ENCODE measurements around the gene CHRNA7.
A peak's percentile ranks its signal among the peaks of the same experiment; 100 is the strongest.

The CHRNA7 gene

GRCh38 chr15:32029409-32029861 is 880 bp upstream of the CHRNA7 start:
- peak; percentile 72 for DNase-seq

GRCh38 chr15:32030795-32031194 is 480 bp downstream of the CHRNA7 start:
- TF ChIP-seq, protein P1, sequence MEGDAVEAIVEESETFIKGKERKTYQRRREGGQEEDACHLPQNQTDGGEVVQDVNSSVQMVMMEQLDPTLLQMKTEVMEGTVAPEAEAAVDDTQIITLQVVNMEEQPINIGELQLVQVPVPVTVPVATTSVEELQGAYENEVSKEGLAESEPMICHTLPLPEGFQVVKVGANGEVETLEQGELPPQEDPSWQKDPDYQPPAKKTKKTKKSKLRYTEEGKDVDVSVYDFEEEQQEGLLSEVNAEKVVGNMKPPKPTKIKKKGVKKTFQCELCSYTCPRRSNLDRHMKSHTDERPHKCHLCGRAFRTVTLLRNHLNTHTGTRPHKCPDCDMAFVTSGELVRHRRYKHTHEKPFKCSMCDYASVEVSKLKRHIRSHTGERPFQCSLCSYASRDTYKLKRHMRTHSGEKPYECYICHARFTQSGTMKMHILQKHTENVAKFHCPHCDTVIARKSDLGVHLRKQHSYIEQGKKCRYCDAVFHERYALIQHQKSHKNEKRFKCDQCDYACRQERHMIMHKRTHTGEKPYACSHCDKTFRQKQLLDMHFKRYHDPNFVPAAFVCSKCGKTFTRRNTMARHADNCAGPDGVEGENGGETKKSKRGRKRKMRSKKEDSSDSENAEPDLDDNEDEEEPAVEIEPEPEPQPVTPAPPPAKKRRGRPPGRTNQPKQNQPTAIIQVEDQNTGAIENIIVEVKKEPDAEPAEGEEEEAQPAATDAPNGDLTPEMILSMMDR (IDR thresholded peaks at IDR 0.05; ENCODE audit: low read depth, low read length) = no peak
- Histone ChIP-seq H3K27me3 (ENCODE audit: insufficient read depth, low read depth, severe bottlenecking) (no peaks in the 10 kb centered on the region), H3K36me3 (no peaks in the 10 kb centered on the region), H3K27ac (peak overlapping the region; percentile 73), H3K4me3 (ENCODE audit: low read depth, low read length) (peak overlapping the region; percentile 64), H3K9me3 (ENCODE audit: severe bottlenecking) (no peaks in the 10 kb centered on the region)
- peak; percentile 33 for DNase-seq

More at GRCh38 chr15:32029409-32029861, 880 bp upstream of the CHRNA7 start:
- Histone ChIP-seq H3K27me3 (ENCODE audit: insufficient read depth, low read depth, severe bottlenecking) (no peaks in the 10 kb centered on the region), H3K4me3 (ENCODE audit: low read depth, low read length) (peak overlapping the region; percentile 77), H3K9me3 (ENCODE audit: severe bottlenecking) (no peaks in the 10 kb centered on the region), H3K36me3 (no peaks in the 10 kb centered on the region), H3K27ac (no peak overlapping the region)
- TF ChIP-seq, protein P1 (IDR thresholded peaks at IDR 0.05; ENCODE audit: low read depth, low read length) = peak; percentile 88

DNA sequence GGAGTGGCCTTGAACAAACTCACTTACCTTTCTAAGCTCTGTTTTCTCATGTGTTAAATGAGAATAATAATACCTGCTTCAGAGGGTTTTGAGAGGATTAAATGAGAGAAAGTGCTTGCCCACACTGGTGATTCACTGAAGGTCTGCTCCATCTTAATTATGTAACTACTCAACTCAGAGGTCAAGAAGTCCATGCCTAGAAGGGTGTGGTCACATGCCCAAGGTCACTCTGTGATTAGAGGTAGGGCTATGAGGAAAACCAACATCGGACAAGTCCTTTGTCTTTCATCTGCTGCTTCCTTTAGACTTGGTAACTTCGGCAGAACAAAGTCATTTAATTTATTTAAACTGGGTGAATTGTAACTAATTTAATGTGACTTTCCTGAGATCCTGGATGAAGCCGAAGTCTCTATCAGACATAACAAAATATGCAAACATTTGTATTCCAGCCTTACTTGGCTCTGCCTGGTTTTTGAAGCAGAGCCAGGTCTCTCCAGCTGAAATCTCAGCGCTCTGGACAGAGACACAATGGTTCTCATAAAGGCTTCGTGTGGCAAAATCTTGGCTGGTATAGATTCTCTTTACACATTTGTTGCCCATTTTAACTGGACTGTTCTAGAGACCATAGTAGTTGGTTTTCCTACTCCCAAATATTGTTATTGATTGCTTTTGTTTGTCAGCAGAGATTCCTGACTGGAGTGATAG is 3.0 kb downstream of the CHRNA7 start:
- no peak overlapping the region for H3K27ac ChIP-seq
- H3K36me3 ChIP-seq = no peaks in the 10 kb centered on the region
- no peak for DNase-seq
- H3K9me3 ChIP-seq (ENCODE audit: severe bottlenecking) = no peaks in the 10 kb centered on the region
- no peaks in the 10 kb centered on the region for H3K27me3 ChIP-seq (ENCODE audit: insufficient read depth, low read depth, severe bottlenecking)
- TF ChIP-seq, protein P1 (IDR thresholded peaks at IDR 0.05; ENCODE audit: low read depth, low read length) = no peak
- no peak overlapping the region for H3K4me3 ChIP-seq (ENCODE audit: low read depth, low read length)

- no peak for DNase-seq
- Histone ChIP-seq H3K27ac (no peak overlapping the region), H3K36me3 (no peaks in the 10 kb centered on the region), H3K9me3 (ENCODE audit: severe bottlenecking) (no peaks in the 10 kb centered on the region), H3K4me3 (ENCODE audit: low read depth, low read length) (no peak overlapping the region), H3K27me3 (ENCODE audit: insufficient read depth, low read depth, severe bottlenecking) (no peaks in the 10 kb centered on the region)
- TF ChIP-seq, protein P1 (IDR thresholded peaks at IDR 0.05; ENCODE audit: low read depth, low read length) = no peak
Measured at GRCh38 chr15:32034106-32034505, 3.8 kb downstream of the CHRNA7 start.

GRCh38 chr15:32035285-32035684 is 5.0 kb downstream of the CHRNA7 start:
- no peaks in the 10 kb centered on the region for H3K27me3 ChIP-seq (ENCODE audit: insufficient read depth, low read depth, severe bottlenecking)
- DNase-seq = no peak
- H3K9me3 ChIP-seq (ENCODE audit: severe bottlenecking) = no peaks in the 10 kb centered on the region
- no peak overlapping the region for H3K27ac ChIP-seq
- H3K4me3 ChIP-seq (ENCODE audit: low read depth, low read length) = no peak overlapping the region
- H3K36me3 ChIP-seq = no peaks in the 10 kb centered on the region
- TF ChIP-seq, protein P1 (IDR thresholded peaks at IDR 0.05; ENCODE audit: low read depth, low read length) = no peak

DNA sequence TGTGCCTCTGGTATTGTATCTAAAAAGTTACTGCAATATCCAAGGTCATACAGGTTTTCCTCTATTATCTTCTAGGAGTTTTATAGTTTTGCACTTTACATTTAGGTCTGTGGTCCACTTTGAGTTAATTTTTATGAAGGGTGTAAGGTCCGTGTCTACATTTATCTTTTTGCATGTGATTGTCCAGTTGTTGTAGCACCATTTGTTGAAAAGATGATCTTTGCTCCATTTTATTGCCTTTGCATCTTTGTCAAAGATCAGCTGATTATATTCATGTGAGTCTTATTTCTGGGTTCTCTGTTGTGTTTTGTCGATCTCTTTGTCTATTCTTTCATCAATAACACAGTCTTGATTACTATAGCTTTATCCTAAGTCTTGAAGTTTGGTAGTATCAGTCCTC is 6.7 kb downstream of the CHRNA7 start:
- Histone ChIP-seq H3K27ac (no peak overlapping the region), H3K9me3 (ENCODE audit: severe bottlenecking) (no peaks in the 10 kb centered on the region), H3K4me3 (ENCODE audit: low read depth, low read length) (no peak overlapping the region), H3K36me3 (no peaks in the 10 kb centered on the region), H3K27me3 (ENCODE audit: insufficient read depth, low read depth, severe bottlenecking) (no peaks in the 10 kb centered on the region)
- DNase-seq = no peak
- TF ChIP-seq, protein P1 (IDR thresholded peaks at IDR 0.05; ENCODE audit: low read depth, low read length) = no peak

All from WERI-Rb-1 (cell line).